ENCODE measurements around the gene CBL. TPM values are rescaled to one million over a fixed set of nuclear protein-coding genes. Genes with fewer than 3 reads are reported as not detected.

The CBL gene
- total RNA-seq, 1 experiment from 2014 or later, result 35.5 TPM

- CTCF ChIA-PET, result interaction anchor here (0.7 to 1.0 kb wide), 6 partner anchors 8 to 1303 kb away, joined by 3 to 4 read pairs (median 3); partner anchors contain the start of gene USP2
- no peaks in the 10 kb centered on the region for H3K9me3 Mint-ChIP-seq (ENCODE audit: unreplicated experiment)
- POLR2A ChIA-PET, result no interaction called here
Measured at GRCh38 chr11:119237515-119237914, 31.4 kb downstream of the CBL start.

GRCh38 chr11:119248750-119249670 is 42.9 kb downstream of the CBL start:
- DNase-seq (ENCODE audit: unreplicated experiment), result no peak
- CTCF ChIA-PET, result interaction anchor here (0.5 to 1.7 kb wide), 3 partner anchors 43 to 132 kb away, joined by 3 to 4 read pairs (median 3); partner anchors contain the start of genes CBL and USP2
- intact Hi-C loops (cut with micrococcal nuclease), result no loop called here
- Mint-ChIP-seq H3K9me3 (ENCODE audit: unreplicated experiment) (no peaks in the 10 kb centered on the region), H3K27me3 (ENCODE audit: insufficient read depth, unreplicated experiment) (no peaks in the 10 kb centered on the region), H3K36me3 (ENCODE audit: insufficient read depth, unreplicated experiment) (no peaks in the 10 kb centered on the region), H3K27ac (ENCODE audit: low read depth, unreplicated experiment) (no peak overlapping the region), H3K4me3 (ENCODE audit: unreplicated experiment) (no peak overlapping the region), H3K4me1 (ENCODE audit: insufficient read depth, unreplicated experiment) (no peaks in the 10 kb centered on the region)
- TF ChIP-seq CTCF (IDR thresholded peaks at IDR 0.05; ENCODE audit: unreplicated experiment), result no peak
- no TSS peak for BruUV-seq (replicated peaks)
- POLR2A ChIA-PET, result interaction anchor here (1.4 to 1.7 kb wide), 2 partner anchors 10 to 19 kb away, joined by 3 to 4 read pairs; no protein-coding TSS in a partner anchor

More at GRCh38 chr11:119237515-119237914, 31.4 kb downstream of the CBL start:
- BruUV-seq (replicated peaks), result no TSS peak
- H3K36me3 Mint-ChIP-seq (ENCODE audit: insufficient read depth, unreplicated experiment), result peaks cover 27% of the 10 kb centered on the region
- peaks cover 6% of the 10 kb centered on the region for H3K4me1 Mint-ChIP-seq (ENCODE audit: insufficient read depth, unreplicated experiment)
- intact Hi-C loops (cut with micrococcal nuclease), result no loop called here
- no peak overlapping the region for H3K27ac Mint-ChIP-seq (ENCODE audit: low read depth, unreplicated experiment)
- H3K4me3 Mint-ChIP-seq (ENCODE audit: unreplicated experiment), result no peak overlapping the region
- no peaks in the 10 kb centered on the region for H3K27me3 Mint-ChIP-seq (ENCODE audit: insufficient read depth, unreplicated experiment)
- no peak for DNase-seq (ENCODE audit: unreplicated experiment)
- no peak for TF ChIP-seq CTCF (IDR thresholded peaks at IDR 0.05; ENCODE audit: unreplicated experiment)

GRCh38 chr11:119249671-119250010 is 43.5 kb downstream of the CBL start:
- DNase-seq (ENCODE audit: unreplicated experiment), result no peak
- Mint-ChIP-seq H3K27ac (ENCODE audit: low read depth, unreplicated experiment) (no peak overlapping the region), H3K27me3 (ENCODE audit: insufficient read depth, unreplicated experiment) (no peaks in the 10 kb centered on the region), H3K9me3 (ENCODE audit: unreplicated experiment) (no peaks in the 10 kb centered on the region), H3K4me1 (ENCODE audit: insufficient read depth, unreplicated experiment) (no peaks in the 10 kb centered on the region), H3K36me3 (ENCODE audit: insufficient read depth, unreplicated experiment) (peaks cover 1% of the 10 kb centered on the region), H3K4me3 (ENCODE audit: unreplicated experiment) (no peak overlapping the region)
- CTCF ChIA-PET, result interaction anchor here (1.0 to 1.7 kb wide), 3 partner anchors 35 to 107 kb away, joined by 3 read pairs; partner anchors contain the start of gene CBL
- intact Hi-C loops (cut with micrococcal nuclease), result no loop called here
- no TSS peak for BruUV-seq (replicated peaks)
- no peak for TF ChIP-seq CTCF (IDR thresholded peaks at IDR 0.05; ENCODE audit: unreplicated experiment)
- POLR2A ChIA-PET, result interaction anchor here (1.4 to 1.7 kb wide), 2 partner anchors 9 to 20 kb away, joined by 3 to 4 read pairs; no protein-coding TSS in a partner anchor

GRCh38 chr11:119251114-119251513 is 45.0 kb downstream of the CBL start:
- intact Hi-C loops (cut with micrococcal nuclease), result no loop called here
- no peaks in the 10 kb centered on the region for H3K4me1 Mint-ChIP-seq (ENCODE audit: insufficient read depth, unreplicated experiment)
- no peak for TF ChIP-seq CTCF (IDR thresholded peaks at IDR 0.05; ENCODE audit: unreplicated experiment)
- no peaks in the 10 kb centered on the region for H3K27me3 Mint-ChIP-seq (ENCODE audit: insufficient read depth, unreplicated experiment)
- ChIA-PET POLR2A (interaction anchor here (1.1 kb wide), 1 partner anchor 10 kb away, joined by 4 read pairs; no protein-coding TSS in a partner anchor), CTCF (interaction anchor here (0.7 kb wide), 2 partner anchors 73 to 93 kb away, joined by 3 read pairs; no protein-coding TSS in a partner anchor)
- H3K27ac Mint-ChIP-seq (ENCODE audit: low read depth, unreplicated experiment), result no peak overlapping the region
- H3K4me3 Mint-ChIP-seq (ENCODE audit: unreplicated experiment), result no peak overlapping the region
- DNase-seq (ENCODE audit: unreplicated experiment), result no peak
- no TSS peak for BruUV-seq (replicated peaks)
- peaks cover 9% of the 10 kb centered on the region for H3K36me3 Mint-ChIP-seq (ENCODE audit: insufficient read depth, unreplicated experiment)
- no peaks in the 10 kb centered on the region for H3K9me3 Mint-ChIP-seq (ENCODE audit: unreplicated experiment)

Measured in MCF 10A (cell line).